K562 (cell line): ENCODE measurements around the gene TRIAP1. TPM values are rescaled to one million over a fixed set of nuclear protein-coding genes. Genes with fewer than 3 reads are reported as not detected.

Experiments
- CTCFL ChIP-seq: IDR thresholded peaks from 2 replicates; pipeline ENCODE4 v1.6.1; 2011; ENCODE audit warnings: borderline replicate concordance, low read depth, mild to moderate bottlenecking, moderate library complexity, low read length; ENCODE audit not compliant: insufficient read depth, poor library complexity, severe bottlenecking
- DEAF1 ChIP-seq: fragments of 450-650 bp; formaldehyde crosslinking; IDR thresholded peaks from 2 replicates; pipeline ENCODE4 v1.4.0; 2020; ENCODE audit warnings: mild to moderate bottlenecking, moderate library complexity
- HDAC3 ChIP-seq: fragments of 450-650 bp; IDR thresholded peaks from 2 replicates; pipeline ENCODE4 v1.6.1; 2018; ENCODE audit warnings: borderline replicate concordance, mild to moderate bottlenecking, moderate library complexity; ENCODE audit not compliant: partially characterized antibody
- PCBP1 ChIP-seq: fragments of 200-400 bp; formaldehyde crosslinking; IDR thresholded peaks from 2 replicates; pipeline ENCODE4 v1.6.1; 2018; ENCODE audit warnings: mild to moderate bottlenecking, low read depth, low read length; ENCODE audit not compliant: poor library complexity, severe bottlenecking
- TCF7L2 ChIP-seq: fragments of 150-350 bp; IDR thresholded peaks from 2 replicates; pipeline ENCODE4 v1.6.1; 2016; ENCODE audit warnings: low read depth, mild to moderate bottlenecking, low read length, moderate library complexity
- TFAM ChIP-seq: fragments of 250-450 bp; sonication (Bioruptor Pico); conservative IDR thresholded peaks from 2 replicates; pipeline ENCODE4 v1.5.0; 2021; ENCODE audit warnings: mild to moderate bottlenecking, moderate library complexity
- TRIM28 ChIP-seq: fragments of 450-650 bp; IDR thresholded peaks from 2 replicates; pipeline ENCODE4 v1.6.1; 2017
- USF2 ChIP-seq: sonication (generic); formaldehyde crosslinking; IDR thresholded peaks from 2 replicates; pipeline ENCODE4 v1.5.0; 2020; ENCODE audit warnings: missing genetic modification reagents
- ZFX ChIP-seq: sonication (generic); formaldehyde crosslinking; IDR thresholded peaks from 2 replicates; pipeline ENCODE4 v1.8.0; 2022; ENCODE audit warnings: mild to moderate bottlenecking, missing genetic modification reagents, moderate library complexity
- ZNF184 ChIP-seq: sonication (generic); formaldehyde crosslinking; IDR thresholded peaks from 2 replicates; pipeline ENCODE4 v1.5.0; 2020; ENCODE audit warnings: missing genetic modification reagents
- ZNF197 ChIP-seq: fragments of 200-800 bp; sonication (Bioruptor generic); IDR thresholded peaks from 2 replicates; pipeline ENCODE4 v1.6.1; 2016; ENCODE audit warnings: low read depth, missing genetic modification characterization, missing compliant biosample characterization
- ZNF445 ChIP-seq: fragments of 250-450 bp; sonication (Bioruptor Pico); IDR thresholded peaks from 2 replicates; pipeline ENCODE4 v1.4.0; 2020; ENCODE audit warnings: low read depth, mild to moderate bottlenecking, moderate library complexity
- polyA plus RNA-seq, 8 experiments: library from polyadenylated mRNA; depleted of rRNA in 4 of 8; stranded (reverse) in 5 of 8; unstranded in 3 of 8; fragments of >200 nt; fragmentation: Nextera tagmentation in 2 of 8; fragmentation: Illumina TruSeq in 1 of 8; extraction: Ambion mirVana in 2 of 8; extraction: Trizol in 1 of 8; gene quantifications; 2 replicates each; pipeline versions ENCODE4 v1.2.1 to v1.2.3, GENCODE V29; 2011 to 2014; ENCODE audit warnings: inconsistent platforms in 1 of 8, missing spikeins in 1 of 8
- total RNA-seq, 7 experiments: library from RNA; depleted of rRNA in 6 of 7; stranded (reverse); fragments of >200 nt in 6 of 7; fragmentation: Illumina TruSeq in 2 of 7; extraction: Trizol in 2 of 7; gene quantifications; 2 replicates each; pipeline versions ENCODE4 v1.2.1 to v1.2.3, GENCODE V29; 2011 to 2021; ENCODE audit warnings: low replicate concordance in 1 of 7
- TF ChIP-seq, protein P1 (sequence below): fragments of 450-650 bp; IDR thresholded peaks from 2 replicates; pipeline ENCODE4 v1.6.1; 2016; ENCODE audit warnings: low read depth, mild to moderate bottlenecking, moderate library complexity
- TF ChIP-seq, protein P2 (sequence below): fragments of 250-450 bp; sonication (Bioruptor Pico); IDR thresholded peaks from 2 replicates; pipeline ENCODE4 v1.5.0; 2020; ENCODE audit warnings: mild to moderate bottlenecking, borderline replicate concordance
- TF ChIP-seq, protein P3 (sequence below): fragments of 450-650 bp; IDR thresholded peaks from 2 replicates; pipeline ENCODE4 v1.6.1; 2018; ENCODE audit not compliant: partially characterized antibody

TRIAP1 gene
- total and polyA plus RNA-seq, 9 of the 15 experiments (the other 6 are each of a cell fraction or from before 2014, with no cell fraction given): 37.3 to 354 (median 65.4) TPM

DNA sequence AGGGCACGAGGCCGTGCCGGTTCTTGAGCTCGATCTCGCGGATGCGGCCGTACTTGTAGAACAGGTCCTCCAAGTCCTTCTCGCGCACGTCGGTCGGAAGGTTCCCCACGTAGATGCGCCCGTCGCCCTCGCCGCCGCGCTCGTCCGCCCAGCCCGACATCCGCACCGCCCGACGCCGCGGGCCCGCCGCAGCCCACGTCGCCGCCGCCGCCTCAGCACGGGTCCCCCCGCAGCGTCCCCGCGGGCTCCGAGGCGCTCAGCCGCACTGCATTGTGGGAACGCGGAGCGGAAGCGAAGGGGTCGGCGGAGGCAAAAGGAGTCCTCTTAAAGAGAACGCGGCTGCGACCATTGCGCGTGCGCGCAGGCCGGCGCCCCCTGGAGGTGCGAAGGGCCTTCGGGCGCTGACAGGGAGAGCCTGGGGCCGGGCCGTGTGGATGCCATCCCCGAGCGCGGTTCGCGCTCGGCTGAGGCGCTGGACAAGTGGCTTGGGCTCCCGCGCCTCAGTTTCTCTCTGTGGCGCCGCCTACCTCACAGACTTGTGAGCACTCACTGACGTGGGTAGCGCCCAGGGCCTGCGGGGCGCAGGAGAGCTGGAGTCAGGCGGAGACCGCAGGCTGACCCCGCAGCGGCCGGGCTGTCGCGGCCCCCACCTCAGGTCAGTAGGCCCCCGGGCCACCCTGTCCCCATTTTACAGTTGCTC, 23.4 kb upstream of the TRIAP1 start, which contains the start of gene SRSF9 (continued):
- TF ChIP-seq CTCFL (peak; percentile 99), TFAM (no peak), TRIM28 (no peak), ZNF197 (CRISPR knock-in tag) (no peak), HDAC3 (no peak), ZNF184 (CRISPR knock-in tag) (no peak), TCF7L2 (no peak), USF2 (CRISPR knock-in tag) (0 out of 2 replicates have a peak, but pooled peaks have one; percentile 11), ZNF445 (no peak), DEAF1 (CRISPR knock-in tag) (no peak), PCBP1 (no peak), ZFX (CRISPR knock-in tag) (peak; percentile 94)
- TF ChIP-seq, protein P1, sequence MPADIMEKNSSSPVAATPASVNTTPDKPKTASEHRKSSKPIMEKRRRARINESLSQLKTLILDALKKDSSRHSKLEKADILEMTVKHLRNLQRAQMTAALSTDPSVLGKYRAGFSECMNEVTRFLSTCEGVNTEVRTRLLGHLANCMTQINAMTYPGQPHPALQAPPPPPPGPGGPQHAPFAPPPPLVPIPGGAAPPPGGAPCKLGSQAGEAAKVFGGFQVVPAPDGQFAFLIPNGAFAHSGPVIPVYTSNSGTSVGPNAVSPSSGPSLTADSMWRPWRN: no peak
- TF ChIP-seq, protein P2, sequence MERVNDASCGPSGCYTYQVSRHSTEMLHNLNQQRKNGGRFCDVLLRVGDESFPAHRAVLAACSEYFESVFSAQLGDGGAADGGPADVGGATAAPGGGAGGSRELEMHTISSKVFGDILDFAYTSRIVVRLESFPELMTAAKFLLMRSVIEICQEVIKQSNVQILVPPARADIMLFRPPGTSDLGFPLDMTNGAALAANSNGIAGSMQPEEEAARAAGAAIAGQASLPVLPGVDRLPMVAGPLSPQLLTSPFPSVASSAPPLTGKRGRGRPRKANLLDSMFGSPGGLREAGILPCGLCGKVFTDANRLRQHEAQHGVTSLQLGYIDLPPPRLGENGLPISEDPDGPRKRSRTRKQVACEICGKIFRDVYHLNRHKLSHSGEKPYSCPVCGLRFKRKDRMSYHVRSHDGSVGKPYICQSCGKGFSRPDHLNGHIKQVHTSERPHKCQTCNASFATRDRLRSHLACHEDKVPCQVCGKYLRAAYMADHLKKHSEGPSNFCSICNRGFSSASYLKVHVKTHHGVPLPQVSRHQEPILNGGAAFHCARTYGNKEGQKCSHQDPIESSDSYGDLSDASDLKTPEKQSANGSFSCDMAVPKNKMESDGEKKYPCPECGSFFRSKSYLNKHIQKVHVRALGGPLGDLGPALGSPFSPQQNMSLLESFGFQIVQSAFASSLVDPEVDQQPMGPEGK: no peak
- TF ChIP-seq, protein P3, sequence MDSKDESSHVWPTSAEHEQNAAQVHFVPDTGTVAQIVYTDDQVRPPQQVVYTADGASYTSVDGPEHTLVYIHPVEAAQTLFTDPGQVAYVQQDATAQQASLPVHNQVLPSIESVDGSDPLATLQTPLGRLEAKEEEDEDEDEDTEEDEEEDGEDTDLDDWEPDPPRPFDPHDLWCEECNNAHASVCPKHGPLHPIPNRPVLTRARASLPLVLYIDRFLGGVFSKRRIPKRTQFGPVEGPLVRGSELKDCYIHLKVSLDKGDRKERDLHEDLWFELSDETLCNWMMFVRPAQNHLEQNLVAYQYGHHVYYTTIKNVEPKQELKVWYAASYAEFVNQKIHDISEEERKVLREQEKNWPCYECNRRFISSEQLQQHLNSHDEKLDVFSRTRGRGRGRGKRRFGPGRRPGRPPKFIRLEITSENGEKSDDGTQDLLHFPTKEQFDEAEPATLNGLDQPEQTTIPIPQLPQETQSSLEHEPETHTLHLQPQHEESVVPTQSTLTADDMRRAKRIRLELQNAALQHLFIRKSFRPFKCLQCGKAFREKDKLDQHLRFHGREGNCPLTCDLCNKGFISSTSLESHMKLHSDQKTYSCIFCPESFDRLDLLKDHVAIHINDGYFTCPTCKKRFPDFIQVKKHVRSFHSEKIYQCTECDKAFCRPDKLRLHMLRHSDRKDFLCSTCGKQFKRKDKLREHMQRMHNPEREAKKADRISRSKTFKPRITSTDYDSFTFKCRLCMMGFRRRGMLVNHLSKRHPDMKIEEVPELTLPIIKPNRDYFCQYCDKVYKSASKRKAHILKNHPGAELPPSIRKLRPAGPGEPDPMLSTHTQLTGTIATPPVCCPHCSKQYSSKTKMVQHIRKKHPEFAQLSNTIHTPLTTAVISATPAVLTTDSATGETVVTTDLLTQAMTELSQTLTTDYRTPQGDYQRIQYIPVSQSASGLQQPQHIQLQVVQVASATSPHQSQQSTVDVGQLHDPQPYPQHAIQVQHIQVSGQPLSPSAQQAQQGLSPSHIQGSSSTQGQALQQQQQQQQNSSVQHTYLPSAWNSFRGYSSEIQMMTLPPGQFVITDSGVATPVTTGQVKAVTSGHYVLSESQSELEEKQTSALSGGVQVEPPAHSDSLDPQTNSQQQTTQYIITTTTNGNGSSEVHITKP: peak; percentile 10
